Kidney (tissue), 14 donors: Measurements from ENCODE around the gene HOXA4. TPM values are rescaled to one million over a fixed set of nuclear protein-coding genes. Genes with fewer than 3 reads are reported as not detected.
A peak's percentile ranks its signal among the peaks of the same experiment; 100 is the strongest.

ENCODE experiments used
- DNase-seq, 5 donors: peaks; one replicate each; pipeline ENCODE4 v3.0.0-alpha.2; 2013 to 2020
- FAIRE-seq: peaks from 2 replicates; lab custom pipeline; 2012; peaks lifted over from hg19 to GRCh38; lab: Jason Lieb, UNC
- H3K27ac ChIP-seq, 2 donors: one replicate each; pipeline ENCODE4 v1.7.0; 2013; ENCODE audit warnings: low read depth in 2 of 2, low read length in 2 of 2, inconsistent platforms in 1 of 2
- H3K27me3 ChIP-seq: one replicate; pipeline ENCODE4 v1.7.1; 2013; ENCODE audit warnings: low read length, inconsistent platforms; ENCODE audit not compliant: control insufficient read depth, insufficient read depth
- H3K36me3 ChIP-seq, 3 donors: one replicate each; pipeline versions ENCODE4 v1.7.0 to v1.7.1; 2013; ENCODE audit warnings: low read length in 3 of 3, control low read depth in 1 of 3, inconsistent platforms in 1 of 3; ENCODE audit not compliant: insufficient read depth in 3 of 3, control insufficient read depth in 2 of 3
- H3K4me1 ChIP-seq, 3 donors: one replicate each; pipeline versions ENCODE4 v1.7.0 to v1.7.1; 2013; ENCODE audit warnings: low read length in 3 of 3, inconsistent platforms in 1 of 3, low read depth in 1 of 3; ENCODE audit not compliant: control insufficient read depth in 2 of 3, insufficient read depth in 2 of 3
- H3K4me3 ChIP-seq, 3 donors: one replicate each; pipeline versions ENCODE4 v1.7.0 to v1.8.1; 2013; ENCODE audit warnings: low read length in 3 of 3, control low read depth in 1 of 3, inconsistent platforms in 1 of 3
- H3K9ac ChIP-seq, 3 donors: one replicate each; pipeline versions ENCODE4 v1.7.0 to v1.7.1; 2013; ENCODE audit warnings: low read length in 3 of 3, control low read depth in 1 of 3, inconsistent platforms in 1 of 3
- H3K9me3 ChIP-seq, 3 donors: one replicate each; pipeline versions ENCODE4 v1.7.0 to v1.7.1; 2013; ENCODE audit warnings: low read length in 3 of 3, control low read depth in 1 of 3, inconsistent platforms in 1 of 3; ENCODE audit not compliant: control insufficient read depth in 2 of 3, insufficient read depth in 1 of 3
- CTCF ChIP-seq: IDR thresholded peaks from 3 replicates; pipeline ENCODE4 v1.5.1; 2012; ENCODE audit warnings: mild to moderate bottlenecking, moderate library complexity, borderline replicate concordance; ENCODE audit not compliant: insufficient read depth; ENCODE audit errors: extremely low read depth
- intact Hi-C: fragments of 100-400 bp; cut with DNase I; formaldehyde crosslinking; loops from one replicate; pipeline ENCODE4 v1.11.1; 2022
- polyA plus RNA-seq: library from polyadenylated mRNA; stranded (reverse); fragments of 350-450 nt; fragmentation: Illumina TruSeq; extraction: RNeasy Lipid Tissue Mini Kit (QIAGEN cat#74804); gene quantifications from one replicate; pipeline ENCODE4 v1.2.3, GENCODE V29; 2014; ENCODE audit warnings: low read depth, low replicate concordance; ENCODE audit not compliant: insufficient read depth
- total RNA-seq: library from RNA; stranded (reverse); fragmentation: NEBNext Ultra II Directional; extraction: Animal tissue kit (Norgen Biotek cat#: 25700); gene quantifications from one replicate; pipeline ENCODE4 v1.2.1, GENCODE V29; 2021
- donor health status: control.
- donor health status: control.
- donor health status: control.
- donor health status: control.
- donor health status: control.
- donor health status: DM: yes; HTN: yes; CAD: no.
- donor health status: Normal renal cell carcinoma (clear cell type).

Gene HOXA4
- total and polyA plus RNA-seq, 2 donors from 2014 or later, result 11.2 to 13.0 TPM

GRCh38 chr7:27119412-27119911 is 11.1 kb downstream of the HOXA4 start:
- DNase-seq (peak in 1 of 5 donors; percentile 13), FAIRE-seq (no peak)
- peaks cover 14 to 31% (median 28%) of the 10 kb centered on the region in 3 donors for H3K4me1 ChIP-seq
- H3K27ac ChIP-seq, result peak overlapping the region; percentile 30 to 88
- peak overlapping the region in 2 of 3 donors; percentile 5 to 57 for H3K9ac ChIP-seq
- peak overlapping the region in 1 of 3 donors; percentile 28 for H3K4me3 ChIP-seq
- H3K9me3 ChIP-seq, result no peaks in the 10 kb centered on the region
- H3K36me3 ChIP-seq, result peaks cover 0 to 2% (median 0%) of the 10 kb centered on the region in 3 donors
- intact Hi-C loops, result no loop called here
- H3K27me3 ChIP-seq, result no peaks in the 10 kb centered on the region
- no peak for TF ChIP-seq CTCF

- Histone ChIP-seq H3K4me3 (peak overlapping the region; percentile 61 to 74 (median 64)), H3K9ac (peak overlapping the region in 2 of 3 donors; percentile 54 to 81), H3K27me3 (no peaks in the 10 kb centered on the region), H3K27ac (peak overlapping the region; percentile 96), H3K4me1 (peaks cover 13 to 28% (median 28%) of the 10 kb centered on the region in 3 donors), H3K9me3 (no peaks in the 10 kb centered on the region), H3K36me3 (peaks cover 0 to 2% (median 0%) of the 10 kb centered on the region in 3 donors)
- no peak for TF ChIP-seq CTCF
- FAIRE-seq, result no peak
- intact Hi-C loops, result no loop called here
- DNase-seq, result peak in 4 of 5 donors; percentile 37 to 73 (median 51)
These were observed 12.0 kb downstream of the HOXA4 start for GRCh38 chr7:27118580-27118979.

- no peak for TF ChIP-seq CTCF
- DNase-seq (peak in 4 of 5 donors; percentile 69 to 83 (median 78)), FAIRE-seq (no peak)
- intact Hi-C loops, result no loop called here
- peak overlapping the region; percentile 54 to 81 (median 78) for H3K9ac ChIP-seq
- no peaks in the 10 kb centered on the region for H3K27me3 ChIP-seq
- H3K36me3 ChIP-seq, result peaks cover 0 to 2% (median 0%) of the 10 kb centered on the region in 3 donors
- H3K9me3 ChIP-seq, result no peaks in the 10 kb centered on the region
- peak overlapping the region; percentile 61 to 74 (median 64) for H3K4me3 ChIP-seq
- peaks cover 13 to 31% (median 26%) of the 10 kb centered on the region in 3 donors for H3K4me1 ChIP-seq
- peak overlapping the region; percentile 96 for H3K27ac ChIP-seq
These were observed 12.6 kb downstream of the HOXA4 start for GRCh38 chr7:27117887-27118491.
